RWPE1 (cell line): ENCODE data around the gene TSNAXIP1.

Experiments used
- CTCF ChIA-PET: fragments of 350-600 bp; sonication (Branson Sonifier 250); formaldehyde crosslinking; extraction: SDS; loops from one replicate; lab custom pipeline; 2021; lab: Yijun Ruan, JAX
- POLR2A ChIA-PET: fragments of 400-600 bp; formaldehyde crosslinking; extraction: SDS; loops from one replicate; lab custom pipeline; 2020; ENCODE audit warnings: antibody characterized with exemption; ENCODE audit not compliant: low non-redundant PET; lab: Yijun Ruan, JAX
- DNase-seq: peaks from one replicate; pipeline ENCODE4 v3.0.0; 2012; ENCODE audit warnings: low spot score
- H3K27ac ChIP-seq: fragments of 450-650 bp; 2 replicates; pipeline ENCODE4 v1.5.1; 2017
- CTCF ChIP-seq: fragments of 450-650 bp; conservative IDR thresholded peaks from 2 replicates; pipeline ENCODE4 v1.5.1; 2017; ENCODE audit warnings: low read depth, mild to moderate bottlenecking

TSNAXIP1 gene

GRCh38 chr16:67805718-67806427, 816 bp upstream of the TSNAXIP1 start:
- ChIA-PET CTCF (interaction anchor here (1.2 to 2.6 kb wide), 2 partner anchors 10 to 285 kb away, joined by 3 to 23 read pairs; no protein-coding TSS in a partner anchor), POLR2A (interaction anchor here (0.9 to 1.4 kb wide), 3 partner anchors 9 to 86 kb away, joined by 3 to 17 read pairs (median 3); partner anchors contain the start of gene GFOD2)
- H3K27ac ChIP-seq: peak overlapping the region; percentile 77
- peak; percentile 13 for DNase-seq
- no peak for TF ChIP-seq CTCF

DNA sequence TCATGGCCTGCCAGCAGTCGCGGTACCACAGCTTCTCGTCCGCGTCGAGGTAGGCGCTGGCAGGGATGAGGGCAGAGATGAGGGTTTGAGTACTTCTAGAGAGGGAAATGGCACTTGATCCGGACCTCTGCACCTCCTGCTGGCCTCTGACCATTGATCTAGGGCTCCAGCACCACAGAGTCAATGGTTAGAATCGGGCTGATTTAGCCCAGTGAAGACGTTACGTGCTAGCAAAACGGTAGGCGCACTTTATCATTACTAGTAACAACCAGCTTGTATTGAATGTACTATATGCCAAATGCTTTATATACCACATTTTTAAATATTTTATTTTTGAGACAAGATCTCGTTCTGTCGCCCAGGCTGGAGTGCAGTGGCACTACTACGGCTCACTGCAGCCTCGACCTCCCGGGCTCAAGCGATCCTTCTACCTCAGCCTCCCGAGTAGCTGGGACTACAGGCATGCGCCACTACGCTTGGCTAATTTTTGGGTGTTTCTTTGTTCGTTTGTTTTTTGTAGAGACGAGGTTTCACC, 526 bp downstream of the TSNAXIP1 start:
- CTCF ChIA-PET: interaction anchor here (0.7 to 2.6 kb wide), 3 partner anchors 9 to 287 kb away, joined by 3 to 23 read pairs (median 4); no protein-coding TSS in a partner anchor
- POLR2A ChIA-PET: interaction anchor here (0.9 to 1.4 kb wide), 2 partner anchors 11 to 88 kb away, joined by 3 to 17 read pairs; partner anchors contain the start of gene GFOD2
- peak overlapping the region; percentile 77 for H3K27ac ChIP-seq
- no peak for DNase-seq
- TF ChIP-seq CTCF: no peak

GRCh38 chr16:67811899-67812298, 5.2 kb downstream of the TSNAXIP1 start:
- TF ChIP-seq CTCF: no peak
- CTCF ChIA-PET: no interaction called here
- DNase-seq: no peak
- no peak overlapping the region for H3K27ac ChIP-seq
- POLR2A ChIA-PET: no interaction called here

GRCh38 chr16:67814567-67814966, 7.9 kb downstream of the TSNAXIP1 start:
- TF ChIP-seq CTCF: no peak
- no peak overlapping the region for H3K27ac ChIP-seq
- ChIA-PET POLR2A (no interaction called here), CTCF (interaction anchor here (0.7 kb wide), 1 partner anchor 155 kb away, joined by 3 read pairs; no protein-coding TSS in a partner anchor)
- no peak for DNase-seq

DNA sequence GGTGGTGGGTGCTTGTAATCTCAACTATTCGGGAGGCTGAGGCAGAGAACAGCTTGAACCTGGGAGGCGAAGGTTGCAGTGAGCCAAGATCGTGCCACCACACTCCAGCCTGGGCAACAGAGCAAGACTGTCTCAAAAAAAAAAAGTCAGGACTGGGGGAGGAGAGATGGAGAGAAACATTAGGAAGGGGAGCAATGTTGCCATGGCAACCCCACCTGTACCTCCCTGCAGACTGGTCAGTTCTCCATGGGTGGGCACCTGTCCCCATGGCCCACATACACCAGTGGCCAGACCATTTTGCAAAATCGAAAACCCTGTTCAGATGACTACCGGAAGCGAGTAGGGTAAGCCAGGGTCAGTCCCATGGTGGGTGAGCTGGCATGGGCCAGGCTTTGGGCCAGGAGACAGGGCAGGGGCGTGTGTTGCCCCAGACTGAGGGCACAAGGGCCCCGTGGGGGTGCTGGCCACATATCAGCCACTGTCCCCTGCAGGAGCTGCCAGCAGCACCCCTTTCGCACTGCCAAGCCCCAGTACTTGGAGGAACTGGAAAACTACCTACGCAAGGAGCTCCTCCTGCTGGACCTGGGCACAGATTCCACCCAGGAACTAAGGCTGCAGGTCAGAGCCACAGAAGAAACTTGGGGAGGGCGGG, 14.0 kb downstream of the TSNAXIP1 start:
- POLR2A ChIA-PET: no interaction called here
- CTCF ChIA-PET: interaction anchor here (0.6 kb wide), 1 partner anchor 63 kb away, joined by 3 read pairs; no protein-coding TSS in a partner anchor

More for the DNA sequence above, 14.0 kb downstream of the TSNAXIP1 start:
- TF ChIP-seq CTCF: no peak
- no peak for DNase-seq
- no peak overlapping the region for H3K27ac ChIP-seq
